ENCODE data around the gene CEP135. TPM values are rescaled to one million over a fixed set of nuclear protein-coding genes. Genes with fewer than 3 reads are reported as not detected.
"Not testable (repeated sequence)": the region's sequence is repeated elsewhere in the genome, so short reads cannot be mapped to it uniquely, and the experiment has no call there.

CEP135 gene
- total and polyA plus RNA-seq, 7 experiments from 2014 or later = 8.9 to 38.8 (median 20.7) TPM

GRCh38 chr4:55965585-55965984, 16.8 kb downstream of the CEP135 start:
- ATAC-seq = no peak
- Mint-ChIP-seq H3K4me1 (peaks cover 0 to 9% (median 2%) of the 10 kb centered on the region in 7 donors), H3K27me3 (no peaks in the 10 kb centered on the region), H3K36me3 (peaks cover 5 to 58% (median 33%) of the 10 kb centered on the region in 5 donors), H3K4me3 (no peak overlapping the region), H3K27ac (no peak overlapping the region), H3K9me3 (peaks cover 0 to 1% (median 0%) of the 10 kb centered on the region in 11 donors)
- Histone ChIP-seq H3K4me3 (ENCODE audit: low read length) (no peak overlapping the region), H3K36me3 (ENCODE audit: control insufficient read depth in 2 of 3, insufficient read depth in 3 of 3, low read length in 3 of 3) (peaks cover 0 to 30% (median 0%) of the 10 kb centered on the region in 3 experiments), H3K4me1 (ENCODE audit: control insufficient read depth in 2 of 2, insufficient read depth in 2 of 2, low read length in 2 of 2) (no peaks in the 10 kb centered on the region), H3K27me3 (ENCODE audit: control insufficient read depth in 2 of 2, insufficient read depth in 2 of 2, low read length in 2 of 2) (no peaks in the 10 kb centered on the region), H3K27ac (ENCODE audit: low read depth, low read length) (no peak overlapping the region), H3K9me3 (ENCODE audit: control insufficient read depth in 2 of 3, low read length in 3 of 3) (no peaks in the 10 kb centered on the region)
- no peak for DNase-seq
- intact Hi-C loops (cut with micrococcal nuclease) = no loop called here
- POLR2A ChIA-PET = no interaction called here
- CTCF ChIA-PET = no interaction called here

- CTCF ChIA-PET; H3K27me3 ChIP-seq (ENCODE audit: control insufficient read depth in 2 of 2, insufficient read depth in 2 of 2, low read length in 2 of 2); H3K4me1 ChIP-seq (ENCODE audit: control insufficient read depth in 2 of 2, insufficient read depth in 2 of 2, low read length in 2 of 2); H3K4me3 Mint-ChIP-seq; H3K27ac Mint-ChIP-seq; DNase-seq; POLR2A ChIA-PET; H3K27ac ChIP-seq (ENCODE audit: low read depth, low read length); intact Hi-C loops (cut with micrococcal nuclease); H3K9me3 Mint-ChIP-seq; H3K27me3 Mint-ChIP-seq; ATAC-seq; H3K4me3 ChIP-seq (ENCODE audit: low read length); H3K4me1 Mint-ChIP-seq; H3K9me3 ChIP-seq (ENCODE audit: control insufficient read depth in 2 of 3, low read length in 3 of 3): not testable (repeated sequence)
- H3K36me3 ChIP-seq (ENCODE audit: control insufficient read depth in 2 of 3, insufficient read depth in 3 of 3, low read length in 3 of 3) = peaks cover 0 to 30% (median 0%) of the 10 kb centered on the region in 3 experiments
- H3K36me3 Mint-ChIP-seq = peaks cover 5 to 58% (median 34%) of the 10 kb centered on the region in 5 donors
Observed at GRCh38 chr4:55966324-55966723, 17.6 kb downstream of the CEP135 start.

GRCh38 chr4:55967376-55967775, 18.6 kb downstream of the CEP135 start:
- Histone ChIP-seq H3K27ac (ENCODE audit: low read depth, low read length) (no peak overlapping the region), H3K27me3 (ENCODE audit: control insufficient read depth in 2 of 2, insufficient read depth in 2 of 2, low read length in 2 of 2) (no peaks in the 10 kb centered on the region), H3K36me3 (ENCODE audit: control insufficient read depth in 2 of 3, insufficient read depth in 3 of 3, low read length in 3 of 3) (peaks cover 0 to 28% (median 0%) of the 10 kb centered on the region in 3 experiments), H3K9me3 (ENCODE audit: control insufficient read depth in 2 of 3, low read length in 3 of 3) (no peaks in the 10 kb centered on the region), H3K4me1 (ENCODE audit: control insufficient read depth in 2 of 2, insufficient read depth in 2 of 2, low read length in 2 of 2) (no peaks in the 10 kb centered on the region), H3K4me3 (ENCODE audit: low read length) (no peak overlapping the region)
- ATAC-seq (no peak), DNase-seq (no peak)
- intact Hi-C loops (cut with micrococcal nuclease) = no loop called here
- Mint-ChIP-seq H3K4me1 (peaks cover 0 to 9% (median 0%) of the 10 kb centered on the region in 7 donors), H3K27me3 (no peaks in the 10 kb centered on the region), H3K4me3 (no peak overlapping the region), H3K27ac (no peak overlapping the region), H3K36me3 (peaks cover 5 to 60% (median 35%) of the 10 kb centered on the region in 5 donors), H3K9me3 (peaks cover 0 to 1% (median 0%) of the 10 kb centered on the region in 11 donors)
- ChIA-PET POLR2A (no interaction called here), CTCF (no interaction called here)

DNA sequence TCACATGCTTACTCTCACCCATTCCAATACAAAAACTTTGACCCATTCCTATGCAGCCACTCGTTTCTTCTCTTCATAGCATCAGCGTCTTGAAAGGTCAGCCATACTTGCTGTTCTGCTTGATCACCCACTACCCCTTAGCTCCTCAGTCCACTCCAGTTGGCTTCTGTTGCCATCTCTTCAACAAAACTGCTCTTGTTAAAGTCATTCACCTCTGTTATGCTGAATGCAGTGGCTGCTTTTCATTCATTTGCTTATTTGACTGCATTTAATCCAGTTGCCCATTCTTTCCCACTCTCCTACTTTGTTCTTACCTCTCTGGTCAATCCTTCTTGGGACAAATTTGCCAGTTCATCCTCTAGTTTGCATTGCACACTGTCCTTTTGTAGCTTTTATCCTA, 24.9 kb downstream of the CEP135 start:
- ATAC-seq (no peak), DNase-seq (no peak)
- POLR2A ChIA-PET = no interaction called here
- H3K9me3 Mint-ChIP-seq = no peaks in the 10 kb centered on the region
- Histone ChIP-seq H3K4me3 (ENCODE audit: low read length) (no peak overlapping the region), H3K27ac (ENCODE audit: low read depth, low read length) (no peak overlapping the region), H3K36me3 (ENCODE audit: control insufficient read depth in 2 of 3, insufficient read depth in 3 of 3, low read length in 3 of 3) (peaks cover 0 to 21% (median 0%) of the 10 kb centered on the region in 3 experiments), H3K4me1 (ENCODE audit: control insufficient read depth in 2 of 2, insufficient read depth in 2 of 2, low read length in 2 of 2) (no peaks in the 10 kb centered on the region), H3K27me3 (ENCODE audit: control insufficient read depth in 2 of 2, insufficient read depth in 2 of 2, low read length in 2 of 2) (no peaks in the 10 kb centered on the region), H3K9me3 (ENCODE audit: control insufficient read depth in 2 of 3, low read length in 3 of 3) (no peaks in the 10 kb centered on the region)
- CTCF ChIA-PET = no interaction called here
- intact Hi-C loops (cut with micrococcal nuclease) = no loop called here
- no peaks in the 10 kb centered on the region for H3K27me3 Mint-ChIP-seq
- H3K36me3 Mint-ChIP-seq = peaks cover 1 to 59% (median 30%) of the 10 kb centered on the region in 5 donors
- H3K27ac Mint-ChIP-seq = no peak overlapping the region
- H3K4me3 Mint-ChIP-seq = no peak overlapping the region
- H3K4me1 Mint-ChIP-seq = peaks cover 0 to 8% (median 0%) of the 10 kb centered on the region in 7 donors

DNA sequence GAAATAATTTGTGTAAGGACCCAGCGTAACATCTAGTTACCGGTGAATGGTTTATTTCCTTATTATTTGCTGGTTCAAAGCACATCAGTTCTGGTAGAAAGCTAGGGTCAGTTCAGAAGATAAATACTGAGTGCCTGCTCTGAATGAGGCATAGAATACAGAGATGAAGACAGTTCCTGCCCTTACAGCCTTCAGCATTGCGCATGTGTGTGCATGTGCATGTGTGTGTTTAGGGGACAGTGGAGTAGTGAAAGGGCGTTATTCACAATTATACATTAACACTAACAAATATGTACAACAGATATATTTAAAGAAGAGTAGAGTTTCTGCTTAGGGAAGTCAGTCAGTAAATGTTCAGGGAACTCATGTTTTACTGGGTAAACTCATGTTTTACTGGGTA, 29.1 kb downstream of the CEP135 start:
- H3K27ac ChIP-seq (ENCODE audit: low read depth, low read length) = no peak overlapping the region
- ChIA-PET CTCF (interaction anchor here (1.3 kb wide), 1 partner anchor 21 kb away, joined by 3 read pairs; no protein-coding TSS in a partner anchor), POLR2A (no interaction called here)
- H3K4me1 Mint-ChIP-seq = peaks cover 0 to 11% (median 0%) of the 10 kb centered on the region in 7 donors
- ATAC-seq = no peak
- no peaks in the 10 kb centered on the region for H3K4me1 ChIP-seq (ENCODE audit: control insufficient read depth in 2 of 2, insufficient read depth in 2 of 2, low read length in 2 of 2)
- H3K36me3 Mint-ChIP-seq = peaks cover 13 to 78% (median 38%) of the 10 kb centered on the region in 5 donors
- H3K4me3 Mint-ChIP-seq = no peak overlapping the region
- no peaks in the 10 kb centered on the region for H3K27me3 ChIP-seq (ENCODE audit: control insufficient read depth in 2 of 2, insufficient read depth in 2 of 2, low read length in 2 of 2)
- H3K9me3 ChIP-seq (ENCODE audit: control insufficient read depth in 2 of 3, low read length in 3 of 3) = no peaks in the 10 kb centered on the region
- H3K4me3 ChIP-seq (ENCODE audit: low read length) = no peak overlapping the region
- H3K27ac Mint-ChIP-seq = no peak overlapping the region
- peaks cover 0 to 34% (median 0%) of the 10 kb centered on the region in 3 experiments for H3K36me3 ChIP-seq (ENCODE audit: control insufficient read depth in 2 of 3, insufficient read depth in 3 of 3, low read length in 3 of 3)
- H3K9me3 Mint-ChIP-seq = no peaks in the 10 kb centered on the region
- DNase-seq = no peak
- H3K27me3 Mint-ChIP-seq = no peaks in the 10 kb centered on the region
- intact Hi-C loops (cut with micrococcal nuclease) = no loop called here

GRCh38 chr4:55979562-55979961, 30.8 kb downstream of the CEP135 start:
- Histone ChIP-seq H3K4me3 (ENCODE audit: low read length) (no peak overlapping the region), H3K36me3 (ENCODE audit: control insufficient read depth in 2 of 3, insufficient read depth in 3 of 3, low read length in 3 of 3) (peaks cover 0 to 38% (median 0%) of the 10 kb centered on the region in 3 experiments), H3K9me3 (ENCODE audit: control insufficient read depth in 2 of 3, low read length in 3 of 3) (no peaks in the 10 kb centered on the region), H3K27me3 (ENCODE audit: control insufficient read depth in 2 of 2, insufficient read depth in 2 of 2, low read length in 2 of 2) (no peaks in the 10 kb centered on the region), H3K4me1 (ENCODE audit: control insufficient read depth in 2 of 2, insufficient read depth in 2 of 2, low read length in 2 of 2) (no peaks in the 10 kb centered on the region), H3K27ac (ENCODE audit: low read depth, low read length) (no peak overlapping the region)
- H3K27me3 Mint-ChIP-seq = no peaks in the 10 kb centered on the region
- DNase-seq = no peak
- ChIA-PET CTCF (no interaction called here), POLR2A (no interaction called here)
- no peaks in the 10 kb centered on the region for H3K9me3 Mint-ChIP-seq
- peaks cover 13 to 78% (median 29%) of the 10 kb centered on the region in 5 donors for H3K36me3 Mint-ChIP-seq
- no peak overlapping the region for H3K4me3 Mint-ChIP-seq
- H3K4me1 Mint-ChIP-seq = peaks cover 0 to 7% (median 0%) of the 10 kb centered on the region in 7 donors
- ATAC-seq = no peak
- intact Hi-C loops (cut with micrococcal nuclease) = no loop called here
- no peak overlapping the region for H3K27ac Mint-ChIP-seq

GRCh38 chr4:55980725-55981124, 32.0 kb downstream of the CEP135 start:
- Mint-ChIP-seq H3K27me3 (no peaks in the 10 kb centered on the region), H3K9me3 (no peaks in the 10 kb centered on the region), H3K27ac (no peak overlapping the region), H3K4me1 (peaks cover 0 to 7% (median 0%) of the 10 kb centered on the region in 7 donors), H3K4me3 (no peak overlapping the region), H3K36me3 (peaks cover 13 to 76% (median 28%) of the 10 kb centered on the region in 5 donors)
- H3K9me3 ChIP-seq (ENCODE audit: control insufficient read depth in 2 of 3, low read length in 3 of 3) = no peaks in the 10 kb centered on the region
- no peak overlapping the region for H3K4me3 ChIP-seq (ENCODE audit: low read length)
- DNase-seq (no peak), ATAC-seq (no peak)
- H3K4me1 ChIP-seq (ENCODE audit: control insufficient read depth in 2 of 2, insufficient read depth in 2 of 2, low read length in 2 of 2) = no peaks in the 10 kb centered on the region
- peaks cover 0 to 43% (median 0%) of the 10 kb centered on the region in 3 experiments for H3K36me3 ChIP-seq (ENCODE audit: control insufficient read depth in 2 of 3, insufficient read depth in 3 of 3, low read length in 3 of 3)
- CTCF ChIA-PET = no interaction called here
- POLR2A ChIA-PET = no interaction called here
- no peaks in the 10 kb centered on the region for H3K27me3 ChIP-seq (ENCODE audit: control insufficient read depth in 2 of 2, insufficient read depth in 2 of 2, low read length in 2 of 2)
- intact Hi-C loops (cut with micrococcal nuclease) = no loop called here
- no peak overlapping the region for H3K27ac ChIP-seq (ENCODE audit: low read depth, low read length)

Measured in naive thymus-derived CD4-positive, alpha-beta T cell (primary cell).